Measurements from ENCODE around the gene HAGHL. TPM values are rescaled to one million over a fixed set of nuclear protein-coding genes. Genes with fewer than 3 reads are reported as not detected.
"Not testable (repeated sequence)": the region's sequence is repeated elsewhere in the genome, so short reads cannot be mapped to it uniquely, and the experiment has no call there.

Gene HAGHL
- total and polyA plus RNA-seq, 12 donors: 0.35 to 63.5 (median 6.0) TPM; not detected in 1

DNA sequence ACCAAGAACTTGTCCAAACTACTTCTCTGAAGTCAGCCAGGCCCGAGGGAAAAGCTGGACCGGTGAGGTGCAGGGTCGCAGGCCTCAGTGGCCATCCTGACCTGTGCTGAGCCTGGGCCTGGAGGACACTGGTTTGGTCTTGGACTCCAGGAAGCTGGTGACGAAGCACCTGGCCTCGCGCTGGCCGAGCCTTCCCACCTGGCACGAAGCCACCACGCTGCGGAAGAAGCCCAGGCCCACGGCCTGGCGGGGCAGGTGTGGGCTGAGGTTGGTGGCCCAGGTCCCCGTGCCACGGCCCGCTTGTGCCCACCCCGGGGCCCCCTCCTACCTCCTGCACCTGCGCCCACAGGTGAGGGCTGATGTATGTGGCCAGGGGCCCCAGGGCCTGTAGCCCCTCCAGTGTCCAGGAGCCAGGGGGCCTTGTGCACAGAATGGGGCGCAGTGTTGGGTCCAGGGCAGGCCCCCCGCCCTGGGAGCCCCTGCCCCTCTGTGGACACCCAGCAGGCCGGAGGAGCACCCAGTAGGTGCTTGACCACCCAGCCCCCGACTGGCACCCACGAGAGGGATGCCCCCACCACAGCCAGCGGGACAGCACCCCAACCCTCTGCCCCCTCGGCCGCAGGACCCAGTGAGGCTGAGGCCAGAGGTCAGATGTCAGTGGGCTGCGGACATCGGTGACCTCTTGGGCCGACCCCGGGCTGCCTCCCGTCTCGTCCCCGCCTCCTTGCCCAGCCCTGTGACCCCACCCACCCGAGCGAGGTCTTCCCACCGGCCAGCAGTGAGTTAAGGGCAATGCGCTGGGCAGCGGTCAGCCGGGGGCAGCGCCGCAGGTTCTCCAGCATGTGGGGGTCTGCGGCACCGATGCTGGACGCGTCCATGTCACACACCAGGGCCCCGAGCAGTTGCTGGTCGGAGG is 47.4 kb downstream of the HAGHL start:
- DNase-seq: no peak
- no peaks in the 10 kb centered on the region for H3K9me3 ChIP-seq (replicated peaks in 1 of 3)
- TF ChIP-seq, protein P1, sequence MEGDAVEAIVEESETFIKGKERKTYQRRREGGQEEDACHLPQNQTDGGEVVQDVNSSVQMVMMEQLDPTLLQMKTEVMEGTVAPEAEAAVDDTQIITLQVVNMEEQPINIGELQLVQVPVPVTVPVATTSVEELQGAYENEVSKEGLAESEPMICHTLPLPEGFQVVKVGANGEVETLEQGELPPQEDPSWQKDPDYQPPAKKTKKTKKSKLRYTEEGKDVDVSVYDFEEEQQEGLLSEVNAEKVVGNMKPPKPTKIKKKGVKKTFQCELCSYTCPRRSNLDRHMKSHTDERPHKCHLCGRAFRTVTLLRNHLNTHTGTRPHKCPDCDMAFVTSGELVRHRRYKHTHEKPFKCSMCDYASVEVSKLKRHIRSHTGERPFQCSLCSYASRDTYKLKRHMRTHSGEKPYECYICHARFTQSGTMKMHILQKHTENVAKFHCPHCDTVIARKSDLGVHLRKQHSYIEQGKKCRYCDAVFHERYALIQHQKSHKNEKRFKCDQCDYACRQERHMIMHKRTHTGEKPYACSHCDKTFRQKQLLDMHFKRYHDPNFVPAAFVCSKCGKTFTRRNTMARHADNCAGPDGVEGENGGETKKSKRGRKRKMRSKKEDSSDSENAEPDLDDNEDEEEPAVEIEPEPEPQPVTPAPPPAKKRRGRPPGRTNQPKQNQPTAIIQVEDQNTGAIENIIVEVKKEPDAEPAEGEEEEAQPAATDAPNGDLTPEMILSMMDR (IDR thresholded peaks at IDR 0.05): no peak
- TF ChIP-seq POLR2A (IDR thresholded peaks at IDR 0.05): no peak
- intact Hi-C loops (cut with DNase I): no loop called here
- H3K27ac ChIP-seq: no peak overlapping the region
- no peak overlapping the region for H3K4me3 ChIP-seq
- H3K36me3 ChIP-seq (replicated peaks in 1 of 2): no peaks in the 10 kb centered on the region
- H3K4me1 ChIP-seq (replicated peaks in 1 of 2): no peaks in the 10 kb centered on the region
- 71 to 80% (median 79%) methylated on average over 2 to 46 of the region's 46 CpGs for WGBS, 4 donors
- peaks cover 4% of the 10 kb centered on the region for H3K27me3 ChIP-seq

DNA sequence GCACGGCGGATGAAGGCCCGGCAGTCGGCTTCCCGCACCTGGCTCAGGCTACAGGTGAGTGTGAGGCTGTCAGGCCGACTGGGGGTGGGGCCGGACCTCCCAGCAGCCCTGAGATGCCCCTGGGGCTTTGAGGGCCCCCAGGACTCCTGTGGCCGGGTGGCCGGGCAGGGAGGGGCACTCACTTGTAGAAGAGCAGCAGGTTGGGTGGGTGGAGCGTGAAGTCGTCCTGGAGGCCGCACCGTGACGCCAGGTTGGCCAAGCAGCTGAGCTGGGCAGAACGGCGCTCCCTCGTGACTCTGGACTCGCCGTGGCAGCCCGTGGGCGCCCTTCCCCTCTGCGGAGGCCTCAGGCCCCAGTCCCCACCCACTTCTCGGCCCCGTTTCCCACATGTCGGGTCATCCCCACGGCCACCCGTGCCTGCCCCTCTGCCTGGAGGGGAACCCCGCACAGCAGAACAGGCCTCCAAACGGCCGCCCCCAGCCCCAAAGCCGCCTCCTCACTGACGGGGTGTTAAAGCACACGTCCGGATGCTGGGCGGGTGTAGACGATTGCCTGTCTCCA is 48.4 kb downstream of the HAGHL start:
- H3K36me3 ChIP-seq (replicated peaks in 1 of 2): no peaks in the 10 kb centered on the region
- H3K27ac ChIP-seq: no peak overlapping the region
- intact Hi-C loops (cut with DNase I): no loop called here
- H3K4me3 ChIP-seq: no peak overlapping the region
- no peak for TF ChIP-seq POLR2A (IDR thresholded peaks at IDR 0.05)
- TF ChIP-seq, protein P1 (IDR thresholded peaks at IDR 0.05): no peak
- no peaks in the 10 kb centered on the region for H3K9me3 ChIP-seq (replicated peaks in 1 of 3)
- peaks cover 4% of the 10 kb centered on the region for H3K27me3 ChIP-seq
- WGBS, 4 donors: 74 to 85% (median 76%) methylated on average over 9 to 36 of the region's 36 CpGs
- DNase-seq: no peak
- no peaks in the 10 kb centered on the region for H3K4me1 ChIP-seq (replicated peaks in 1 of 2)

GRCh38 chr16:776298-776697 is 49.4 kb downstream of the HAGHL start:
- H3K27ac ChIP-seq; DNase-seq; H3K4me1 ChIP-seq (replicated peaks in 1 of 2); H3K36me3 ChIP-seq (replicated peaks in 1 of 2); H3K27me3 ChIP-seq; H3K9me3 ChIP-seq (replicated peaks in 1 of 3); intact Hi-C loops (cut with DNase I); H3K4me3 ChIP-seq: not testable (repeated sequence)
- 77 to 95% (median 85%) methylated on average over 10 of the region's 10 CpGs for WGBS, 4 donors

DNA sequence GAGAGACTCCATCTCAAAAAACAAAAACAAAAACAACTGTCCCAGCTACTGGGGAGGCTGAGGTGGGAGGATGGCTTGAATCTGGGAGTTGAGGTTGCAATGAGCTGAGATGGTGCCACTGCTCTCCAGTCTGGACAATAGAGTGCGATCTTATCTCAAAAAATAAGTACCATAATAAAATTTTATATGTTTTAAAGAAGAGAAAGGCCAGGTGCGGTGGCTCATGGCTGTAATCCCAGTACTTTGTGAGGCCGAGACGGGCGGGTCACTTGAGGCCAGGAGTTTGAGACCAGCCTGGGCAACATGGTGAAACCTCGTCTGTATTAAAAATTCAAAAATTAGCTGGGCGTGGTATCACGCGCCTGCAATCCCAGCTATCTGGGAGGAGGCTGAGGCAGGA is 49.9 kb downstream of the HAGHL start:
- WGBS, 4 donors: 87 to 91% (median 88%) methylated on average over 9 of the region's 9 CpGs
- DNase-seq: no peak
- Histone ChIP-seq H3K27ac (no peak overlapping the region), H3K36me3 (replicated peaks in 1 of 2) (no peaks in the 10 kb centered on the region), H3K9me3 (replicated peaks in 1 of 3) (no peaks in the 10 kb centered on the region), H3K27me3 (peaks cover 8% of the 10 kb centered on the region), H3K4me1 (replicated peaks in 1 of 2) (no peaks in the 10 kb centered on the region), H3K4me3 (no peak overlapping the region)
- TF ChIP-seq POLR2A (IDR thresholded peaks at IDR 0.05): no peak
- TF ChIP-seq, protein P1 (IDR thresholded peaks at IDR 0.05): no peak
- intact Hi-C loops (cut with DNase I): no loop called here

Measured in adrenal gland (tissue), 12 donors.